Astrocyte of the cerebellum (primary cell): ENCODE data around the gene OR6Y1.

Experiments
- DNase-seq: peaks from one replicate; pipeline ENCODE4 v3.0.0-alpha.2; 2011; ENCODE audit warnings: low read depth
- H3K4me3 ChIP-seq: 2 replicates; pipeline ENCODE4 v1.5.1; 2011; ENCODE audit warnings: mild to moderate bottlenecking, low read depth, low read length, moderate library complexity
- in situ Hi-C: cut with HindIII; loops from 2 replicates; pipeline ENCODE4 v1.10.0; 2017; ENCODE audit warnings: low sequenced_read_pairs
- TF ChIP-seq, protein P1 (sequence below): IDR thresholded peaks from 2 replicates; pipeline ENCODE4 v1.5.1; 2012; ENCODE audit warnings: low read length, low read depth, moderate library complexity, mild to moderate bottlenecking; ENCODE audit errors: missing control alignments

OR6Y1 gene

DNA sequence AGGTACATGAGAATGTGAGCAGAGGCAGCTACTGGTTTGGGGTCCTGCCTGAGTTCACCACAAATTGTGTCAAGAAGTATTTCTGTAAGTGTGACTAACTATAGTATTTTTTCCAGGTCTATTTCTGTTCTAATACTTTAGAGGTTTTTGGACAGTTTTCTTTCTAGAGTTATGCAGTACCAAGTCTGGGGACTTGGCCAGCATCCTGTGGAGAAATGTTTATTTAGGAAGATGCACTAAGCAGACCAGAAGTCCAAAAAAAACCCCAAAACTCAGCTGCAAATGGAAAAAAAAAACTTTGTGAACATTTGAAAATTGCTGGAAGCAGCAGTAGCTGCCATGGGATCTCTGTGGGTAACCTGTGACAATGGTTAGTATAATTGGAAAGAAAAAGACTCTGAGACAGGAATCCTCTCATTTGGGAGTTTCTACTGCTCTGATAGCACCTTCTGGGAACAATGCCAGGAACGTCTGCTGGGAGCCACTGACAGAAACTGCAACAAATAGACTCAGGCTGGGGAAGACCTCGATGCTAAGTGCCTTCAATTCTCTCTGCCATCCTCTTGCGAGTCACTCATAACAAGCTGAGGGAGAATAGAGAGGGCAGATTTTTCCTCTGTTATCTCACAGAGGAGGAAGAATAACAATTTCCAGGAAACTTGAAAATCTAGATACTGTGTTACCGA, 44.6 kb downstream of the OR6Y1 start:
- TF ChIP-seq, protein P1, sequence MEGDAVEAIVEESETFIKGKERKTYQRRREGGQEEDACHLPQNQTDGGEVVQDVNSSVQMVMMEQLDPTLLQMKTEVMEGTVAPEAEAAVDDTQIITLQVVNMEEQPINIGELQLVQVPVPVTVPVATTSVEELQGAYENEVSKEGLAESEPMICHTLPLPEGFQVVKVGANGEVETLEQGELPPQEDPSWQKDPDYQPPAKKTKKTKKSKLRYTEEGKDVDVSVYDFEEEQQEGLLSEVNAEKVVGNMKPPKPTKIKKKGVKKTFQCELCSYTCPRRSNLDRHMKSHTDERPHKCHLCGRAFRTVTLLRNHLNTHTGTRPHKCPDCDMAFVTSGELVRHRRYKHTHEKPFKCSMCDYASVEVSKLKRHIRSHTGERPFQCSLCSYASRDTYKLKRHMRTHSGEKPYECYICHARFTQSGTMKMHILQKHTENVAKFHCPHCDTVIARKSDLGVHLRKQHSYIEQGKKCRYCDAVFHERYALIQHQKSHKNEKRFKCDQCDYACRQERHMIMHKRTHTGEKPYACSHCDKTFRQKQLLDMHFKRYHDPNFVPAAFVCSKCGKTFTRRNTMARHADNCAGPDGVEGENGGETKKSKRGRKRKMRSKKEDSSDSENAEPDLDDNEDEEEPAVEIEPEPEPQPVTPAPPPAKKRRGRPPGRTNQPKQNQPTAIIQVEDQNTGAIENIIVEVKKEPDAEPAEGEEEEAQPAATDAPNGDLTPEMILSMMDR = no peak
- in situ Hi-C loops = no loop called here
- DNase-seq = peak; percentile 9
- H3K4me3 ChIP-seq = no peak overlapping the region

GRCh38 chr1:158507511-158507910, 46.7 kb downstream of the OR6Y1 start:
- TF ChIP-seq, protein P1 = no peak
- no peak overlapping the region for H3K4me3 ChIP-seq
- DNase-seq = no peak
- in situ Hi-C loops = no loop called here

DNA sequence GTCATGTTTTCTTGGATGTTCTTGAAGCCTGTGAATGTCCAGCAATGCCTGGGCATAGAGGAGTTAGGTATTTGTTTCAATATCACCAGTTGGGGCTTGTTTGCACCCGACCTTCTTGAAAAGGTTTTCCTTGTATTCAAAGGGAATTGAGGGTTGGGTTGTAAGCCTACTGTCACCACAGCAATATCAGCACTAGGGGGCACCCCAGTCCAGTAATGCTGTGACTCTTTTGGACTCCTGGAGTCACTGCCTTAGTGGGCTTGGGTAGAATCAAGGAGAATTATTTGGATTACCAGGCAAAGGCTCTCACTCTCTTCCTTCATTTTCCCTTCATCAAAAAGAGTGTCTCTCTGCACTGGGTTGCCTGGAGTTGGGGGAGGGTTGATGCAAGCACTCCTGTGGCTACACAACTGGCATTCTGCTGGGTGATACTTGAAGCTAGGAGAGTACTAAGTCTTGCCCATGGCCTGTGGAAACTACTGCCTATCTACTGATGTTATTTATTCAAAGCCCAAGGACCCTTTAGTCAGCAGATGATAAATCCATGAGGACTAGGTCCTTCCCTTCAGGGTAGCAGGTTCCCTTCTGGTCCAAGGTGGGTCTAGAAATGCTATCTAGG, 47.7 kb downstream of the OR6Y1 start:
- TF ChIP-seq, protein P1 = peak; percentile 15
- DNase-seq = no peak
- in situ Hi-C loops = no loop called here
- no peak overlapping the region for H3K4me3 ChIP-seq

GRCh38 chr1:158496374-158496773, 57.8 kb downstream of the OR6Y1 start:
- TF ChIP-seq, protein P1 = no peak
- no peak for DNase-seq
- no peak overlapping the region for H3K4me3 ChIP-seq
- in situ Hi-C loops = no loop called here

GRCh38 chr1:158494796-158495195, 59.4 kb downstream of the OR6Y1 start:
- H3K4me3 ChIP-seq = no peak overlapping the region
- TF ChIP-seq, protein P1 = no peak
- in situ Hi-C loops = no loop called here
- no peak for DNase-seq
